Measurements from ENCODE around the gene FOXR1. TPM values are rescaled to one million over a fixed set of nuclear protein-coding genes. Genes with fewer than 3 reads are reported as not detected.
"Not testable (repeated sequence)": the region's sequence is repeated elsewhere in the genome, so short reads cannot be mapped to it uniquely, and the experiment has no call there.

Gene FOXR1
- total and polyA plus RNA-seq, 8 donors, result not detected

- Histone ChIP-seq H3K9me3 (no peaks in the 10 kb centered on the region), H3K4me3 (no peak overlapping the region), H3K36me3 (peaks cover 46 to 71% (median 71%) of the 10 kb centered on the region in 4 donors), H3K4me1 (peaks cover 15 to 31% (median 27%) of the 10 kb centered on the region in 4 donors), H3K27me3 (no peaks in the 10 kb centered on the region), H3K27ac (no peak overlapping the region)
- intact Hi-C loops (cut with DNase I; ENCODE audit: low total_unique reads), result no loop called here
- 96 to 97% (median 96%) methylated on average over 17 of the region's 17 CpGs for WGBS, 5 donors
- no peak for TF ChIP-seq POLR2AphosphoS5 (IDR thresholded peaks at IDR 0.05)
- no peak for TF ChIP-seq CTCF (IDR thresholded peaks at IDR 0.05)
- TF ChIP-seq POLR2A (IDR thresholded peaks at IDR 0.05), result no peak
- TF ChIP-seq EP300 (IDR thresholded peaks at IDR 0.05), result no peak
- DNase-seq, result no peak
Observed at GRCh38 chr11:119014209-119014924, 42.8 kb downstream of the FOXR1 start.

- DNase-seq, result no peak
- intact Hi-C loops (cut with DNase I; ENCODE audit: low total_unique reads), result no loop called here
- TF ChIP-seq EP300 (IDR thresholded peaks at IDR 0.05) (no peak), POLR2A (IDR thresholded peaks at IDR 0.05) (no peak), CTCF (IDR thresholded peaks at IDR 0.05) (no peak), POLR2AphosphoS5 (IDR thresholded peaks at IDR 0.05) (no peak)
- WGBS, 5 donors, result 40 to 65% (median 55%) methylated on average over 8 of the region's 8 CpGs
- H3K4me3 ChIP-seq, result no peak overlapping the region
- no peak overlapping the region for H3K27ac ChIP-seq
- H3K36me3 ChIP-seq, result peaks cover 46 to 66% (median 63%) of the 10 kb centered on the region in 4 donors
- H3K27me3 ChIP-seq, result no peaks in the 10 kb centered on the region
- no peaks in the 10 kb centered on the region for H3K9me3 ChIP-seq
- peaks cover 23 to 39% (median 34%) of the 10 kb centered on the region in 4 donors for H3K4me1 ChIP-seq
Observed at GRCh38 chr11:119015054-119015611, 43.6 kb downstream of the FOXR1 start.

GRCh38 chr11:119016216-119017009, 44.9 kb downstream of the FOXR1 start:
- Histone ChIP-seq H3K4me3 (peak overlapping the region in 2 of 4 donors; percentile 88 to 91), H3K4me1 (peaks cover 31 to 51% (median 47%) of the 10 kb centered on the region in 4 donors), H3K36me3 (peaks cover 38 to 63% (median 55%) of the 10 kb centered on the region in 4 donors), H3K27ac (peak overlapping the region in 3 of 5 donors; percentile 94 to 96 (median 95)), H3K9me3 (no peaks in the 10 kb centered on the region), H3K27me3 (no peaks in the 10 kb centered on the region)
- no peak for DNase-seq
- TF ChIP-seq POLR2A (IDR thresholded peaks at IDR 0.05), result no peak
- TF ChIP-seq POLR2AphosphoS5 (IDR thresholded peaks at IDR 0.05), result no peak
- no peak for TF ChIP-seq CTCF (IDR thresholded peaks at IDR 0.05)
- TF ChIP-seq EP300 (IDR thresholded peaks at IDR 0.05), result no peak
- intact Hi-C loops (cut with DNase I; ENCODE audit: low total_unique reads), result no loop called here
- 65 to 71% (median 66%) methylated on average over 14 of the region's 14 CpGs for WGBS, 5 donors

- H3K36me3 ChIP-seq, result peaks cover 39 to 63% (median 55%) of the 10 kb centered on the region in 4 donors
- H3K27me3 ChIP-seq; H3K9me3 ChIP-seq; DNase-seq; intact Hi-C loops (cut with DNase I; ENCODE audit: low total_unique reads): not testable (repeated sequence)
- H3K4me1 ChIP-seq, result peaks cover 31 to 61% (median 56%) of the 10 kb centered on the region in 4 donors
- peak overlapping the region in 4 of 5 donors; percentile 94 to 97 (median 96) for H3K27ac ChIP-seq
- WGBS, 5 donors, result 0 to 2% (median 1%) methylated on average over 10 of the region's 10 CpGs
- H3K4me3 ChIP-seq, result peak overlapping the region; percentile 88 to 96 (median 93)
Observed at GRCh38 chr11:119017377-119017776, 45.8 kb downstream of the FOXR1 start.

Data from stomach (tissue), 9 donors.